Suppressor macrophage treated with lipopolysaccharide for 4 hours (primary cell): ENCODE measurements around the gene INCENP.
A peak's percentile ranks its signal among the peaks of the same experiment; 100 is the strongest.

Experiments
- DNase-seq: peaks from one replicate; pipeline ENCODE4 v3.0.0-alpha.2; 2020

The INCENP gene

GRCh38 chr11:62124186-62125113, 639 bp downstream of the INCENP start:
- DNase-seq = peak; percentile 51

- DNase-seq = no peak
Measured at GRCh38 chr11:62125316-62125715, 1.5 kb downstream of the INCENP start.

GRCh38 chr11:62125881-62126280, 2.1 kb downstream of the INCENP start:
- DNase-seq = no peak

- no peak for DNase-seq
Measured at GRCh38 chr11:62127426-62127825, 3.6 kb downstream of the INCENP start.

GRCh38 chr11:62127941-62128770, 4.3 kb downstream of the INCENP start:
- no peak for DNase-seq

- DNase-seq = no peak
Measured at GRCh38 chr11:62128835-62129234, 5.0 kb downstream of the INCENP start.

GRCh38 chr11:62129590-62130282, 5.9 kb downstream of the INCENP start:
- DNase-seq = no peak

GRCh38 chr11:62130283-62131169, 6.7 kb downstream of the INCENP start:
- DNase-seq = no peak

GRCh38 chr11:62131170-62131464, 7.3 kb downstream of the INCENP start:
- no peak for DNase-seq

GRCh38 chr11:62132191-62132590, 8.4 kb downstream of the INCENP start:
- no peak for DNase-seq

- no peak for DNase-seq
Measured at GRCh38 chr11:62132689-62133293, 9.0 kb downstream of the INCENP start.

GRCh38 chr11:62133328-62134065, 9.7 kb downstream of the INCENP start:
- DNase-seq = no peak

GRCh38 chr11:62137276-62137861, 13.6 kb downstream of the INCENP start:
- no peak for DNase-seq

- no peak for DNase-seq
Measured at GRCh38 chr11:62137881-62138629, 14.2 kb downstream of the INCENP start.

- DNase-seq = no peak
Measured at GRCh38 chr11:62138630-62139425, 15.0 kb downstream of the INCENP start.

- DNase-seq = no peak
Measured at GRCh38 chr11:62139526-62140303, 15.9 kb downstream of the INCENP start.

GRCh38 chr11:62140304-62141110, 16.7 kb downstream of the INCENP start:
- no peak for DNase-seq
